Globus pallidus (tissue), 1 donor: Measurements from ENCODE around the gene DHRS3.
"Not testable (repeated sequence)": the region's sequence is repeated elsewhere in the genome, so short reads cannot be mapped to it uniquely, and the experiment has no call there.

ENCODE experiments used
- DNase-seq: peaks from one replicate; pipeline ENCODE4 v3.0.0-alpha.2; 2015; ENCODE audit warnings: low spot score

The DHRS3 gene

GRCh38 chr1:12539320-12539704, 78.7 kb downstream of the DHRS3 start:
- DNase-seq, result no peak

- DNase-seq, result not testable (repeated sequence)
These were observed 79.5 kb downstream of the DHRS3 start for GRCh38 chr1:12538536-12538935.

- no peak for DNase-seq
These were observed 80.0 kb downstream of the DHRS3 start for GRCh38 chr1:12537906-12538461.

- DNase-seq, result no peak
These were observed 80.7 kb downstream of the DHRS3 start for GRCh38 chr1:12537294-12537693.

- DNase-seq, result no peak
These were observed 81.9 kb downstream of the DHRS3 start for GRCh38 chr1:12536023-12536639.

GRCh38 chr1:12532405-12533315, 85.3 kb downstream of the DHRS3 start:
- no peak for DNase-seq

GRCh38 chr1:12531179-12531499, 86.9 kb downstream of the DHRS3 start:
- DNase-seq, result no peak

- DNase-seq, result no peak
These were observed 87.4 kb downstream of the DHRS3 start for GRCh38 chr1:12530462-12531178.

- no peak for DNase-seq
These were observed 88.3 kb downstream of the DHRS3 start for GRCh38 chr1:12529640-12530174.

GRCh38 chr1:12528021-12528852, 89.8 kb downstream of the DHRS3 start:
- DNase-seq, result no peak

- no peak for DNase-seq
These were observed 90.4 kb downstream of the DHRS3 start for GRCh38 chr1:12527564-12527963.

GRCh38 chr1:12525311-12526181, 92.5 kb downstream of the DHRS3 start:
- DNase-seq, result no peak

GRCh38 chr1:12524266-12524665, 93.7 kb downstream of the DHRS3 start:
- DNase-seq, result no peak

GRCh38 chr1:12522780-12523179, 95.2 kb downstream of the DHRS3 start:
- not testable (repeated sequence) for DNase-seq

GRCh38 chr1:12521096-12521495, 96.9 kb downstream of the DHRS3 start:
- no peak for DNase-seq

GRCh38 chr1:12519693-12520364, 98.2 kb downstream of the DHRS3 start:
- DNase-seq, result no peak

GRCh38 chr1:12518931-12519692, 98.9 kb downstream of the DHRS3 start:
- peak; percentile 45 for DNase-seq
